Stomach smooth muscle (tissue), 2 donors: ENCODE data around the gene VWC2.

ENCODE experiments used
- H3K27ac ChIP-seq: one replicate; pipeline ENCODE4 v1.7.0; 2013; ENCODE audit warnings: mild to moderate bottlenecking, low read length, inconsistent platforms
- H3K27me3 ChIP-seq, 2 donors: one replicate each; pipeline ENCODE4 v1.7.0; 2013; ENCODE audit warnings: low read length in 2 of 2; ENCODE audit not compliant: insufficient read depth in 2 of 2, control insufficient read depth in 1 of 2
- H3K36me3 ChIP-seq, 2 donors: one replicate each; pipeline ENCODE4 v1.7.0; 2013; ENCODE audit warnings: low read length in 2 of 2; ENCODE audit not compliant: control insufficient read depth in 2 of 2, insufficient read depth in 2 of 2
- H3K4me1 ChIP-seq: one replicate; pipeline ENCODE4 v1.7.0; 2013; ENCODE audit warnings: low read length; ENCODE audit not compliant: control insufficient read depth, insufficient read depth
- H3K4me3 ChIP-seq, 2 donors: one replicate each; pipeline ENCODE4 v1.7.0; 2013; ENCODE audit warnings: low read length in 2 of 2
- H3K9ac ChIP-seq, 2 donors: one replicate each; pipeline ENCODE4 v1.7.0; 2013; ENCODE audit warnings: low read length in 2 of 2, mild to moderate bottlenecking in 1 of 2
- H3K9me3 ChIP-seq, 2 donors: one replicate each; pipeline ENCODE4 v1.7.0; 2013; ENCODE audit warnings: low read length in 2 of 2; ENCODE audit not compliant: control insufficient read depth in 2 of 2
- donor health status: healthy.
- donor health status: Pancreatic carcinoma.

Gene VWC2

GRCh38 chr7:49805371-49806007, 32.1 kb downstream of the VWC2 start:
- Histone ChIP-seq H3K27me3 (no peaks in the 10 kb centered on the region), H3K9ac (no peak overlapping the region), H3K4me3 (no peak overlapping the region), H3K27ac (no peak overlapping the region), H3K9me3 (no peaks in the 10 kb centered on the region), H3K36me3 (no peaks in the 10 kb centered on the region), H3K4me1 (no peaks in the 10 kb centered on the region)

DNA sequence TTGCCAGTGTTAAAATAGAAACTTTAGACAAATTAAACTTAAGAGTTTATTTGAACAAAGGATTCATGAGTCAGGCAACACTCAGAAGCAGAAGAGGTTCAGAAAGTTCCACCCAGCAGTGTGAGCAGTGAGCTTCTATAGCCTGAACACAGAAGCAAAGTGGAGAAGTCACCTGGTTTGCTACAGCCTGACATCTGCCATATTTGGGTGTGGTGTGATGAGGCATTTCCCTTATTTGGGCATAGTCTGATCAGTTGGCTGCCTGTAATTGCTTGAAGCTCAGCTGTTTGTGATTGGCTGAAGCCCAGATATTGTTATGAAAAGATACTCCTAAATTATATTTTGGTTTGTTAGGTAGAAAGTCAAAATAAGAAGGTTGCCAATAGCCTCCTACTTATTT, 39.1 kb downstream of the VWC2 start:
- Histone ChIP-seq H3K9me3 (no peaks in the 10 kb centered on the region), H3K4me3 (no peak overlapping the region), H3K27ac (no peak overlapping the region), H3K36me3 (no peaks in the 10 kb centered on the region), H3K27me3 (no peaks in the 10 kb centered on the region), H3K9ac (no peak overlapping the region), H3K4me1 (no peaks in the 10 kb centered on the region)

- Histone ChIP-seq H3K27me3 (no peaks in the 10 kb centered on the region), H3K4me1 (no peaks in the 10 kb centered on the region), H3K27ac (no peak overlapping the region), H3K4me3 (no peak overlapping the region), H3K9me3 (no peaks in the 10 kb centered on the region), H3K36me3 (no peaks in the 10 kb centered on the region), H3K9ac (no peak overlapping the region)
Measured at GRCh38 chr7:49817279-49817678, 43.8 kb downstream of the VWC2 start.

- peaks cover 4% of the 10 kb centered on the region for H3K4me1 ChIP-seq
- no peak overlapping the region for H3K27ac ChIP-seq
- no peak overlapping the region for H3K9ac ChIP-seq
- no peaks in the 10 kb centered on the region for H3K27me3 ChIP-seq
- no peak overlapping the region for H3K4me3 ChIP-seq
- peaks cover 0 to 2% of the 10 kb centered on the region in 2 donors for H3K9me3 ChIP-seq
- no peaks in the 10 kb centered on the region for H3K36me3 ChIP-seq
Measured at GRCh38 chr7:49821181-49821580, 47.7 kb downstream of the VWC2 start.

DNA sequence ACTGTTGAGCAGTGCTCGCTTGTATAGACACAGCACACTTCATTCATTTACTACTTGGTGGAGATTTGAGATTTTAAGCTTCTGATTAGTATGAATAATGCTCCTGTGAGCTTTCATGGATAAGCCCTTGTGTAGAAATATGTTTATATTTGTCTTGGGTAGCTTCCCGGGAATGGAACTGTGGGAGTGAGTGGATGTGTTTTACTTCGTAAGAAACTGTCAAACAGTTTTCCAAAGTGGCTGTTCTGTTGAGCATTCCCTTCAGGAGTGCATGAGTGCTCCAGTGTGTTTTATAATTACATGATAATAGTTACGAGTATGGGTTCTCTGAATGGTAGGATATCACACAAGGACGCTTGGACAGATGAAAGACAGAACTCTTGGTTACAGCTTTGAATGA, 49.4 kb downstream of the VWC2 start:
- H3K27me3 ChIP-seq: no peaks in the 10 kb centered on the region
- no peaks in the 10 kb centered on the region for H3K36me3 ChIP-seq
- H3K9ac ChIP-seq: no peak overlapping the region
- peak overlapping the region; percentile 19 for H3K27ac ChIP-seq
- peak overlapping the region in 1 of 2 donors; percentile 16 for H3K4me3 ChIP-seq
- H3K4me1 ChIP-seq: peaks cover 4% of the 10 kb centered on the region
- H3K9me3 ChIP-seq: peaks cover 0 to 2% of the 10 kb centered on the region in 2 donors

- Histone ChIP-seq H3K27me3 (no peaks in the 10 kb centered on the region), H3K9ac (no peak overlapping the region), H3K27ac (peak overlapping the region; percentile 13), H3K36me3 (no peaks in the 10 kb centered on the region), H3K4me1 (peaks cover 4% of the 10 kb centered on the region), H3K9me3 (peaks cover 0 to 2% of the 10 kb centered on the region in 2 donors), H3K4me3 (no peak overlapping the region)
Measured at GRCh38 chr7:49823566-49823965, 50.1 kb downstream of the VWC2 start.

DNA sequence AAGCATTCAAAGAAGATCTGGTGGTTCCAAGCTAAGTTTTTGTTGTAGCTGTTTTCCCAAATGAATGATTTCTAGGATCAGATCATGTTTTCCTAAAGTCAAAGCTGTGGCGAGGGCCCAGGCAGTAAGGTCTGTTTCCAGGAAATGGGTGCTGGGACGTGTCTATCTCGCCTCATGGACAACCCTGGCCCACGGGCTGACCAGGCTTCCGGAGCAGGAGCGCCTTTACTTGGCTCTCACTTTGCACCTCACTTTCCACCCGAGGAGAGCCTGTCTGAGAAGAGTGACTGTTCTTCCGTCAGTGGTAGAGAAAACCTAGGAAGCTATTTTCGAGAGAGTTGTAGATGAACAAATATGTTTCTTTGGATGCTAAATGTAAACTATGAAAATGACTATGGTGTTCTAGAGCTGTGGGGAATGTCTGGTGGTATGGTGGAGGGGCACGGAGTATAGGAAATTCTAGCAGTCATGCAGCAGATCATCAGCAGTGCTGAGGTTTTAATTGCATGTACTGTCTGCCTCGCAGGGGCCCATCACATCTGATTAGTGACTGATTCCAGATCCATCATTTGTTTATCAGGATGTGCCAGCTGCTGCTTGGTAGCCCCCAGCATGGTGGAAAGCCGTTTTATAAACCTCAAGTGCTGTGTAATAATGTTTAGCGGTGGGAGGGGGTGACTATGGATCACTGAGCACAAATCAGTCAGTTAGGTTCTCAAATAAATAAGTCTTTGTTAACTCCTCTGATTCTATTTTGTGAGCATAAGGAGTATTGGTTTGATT, 66.6 kb downstream of the VWC2 start:
- H3K9ac ChIP-seq: no peak overlapping the region
- H3K4me3 ChIP-seq: no peak overlapping the region
- H3K27ac ChIP-seq: no peak overlapping the region
- H3K9me3 ChIP-seq: no peaks in the 10 kb centered on the region
- H3K27me3 ChIP-seq: no peaks in the 10 kb centered on the region
- no peaks in the 10 kb centered on the region for H3K4me1 ChIP-seq
- no peaks in the 10 kb centered on the region for H3K36me3 ChIP-seq

- Histone ChIP-seq H3K4me3 (no peak overlapping the region), H3K36me3 (no peaks in the 10 kb centered on the region), H3K9ac (no peak overlapping the region), H3K9me3 (no peaks in the 10 kb centered on the region), H3K27ac (no peak overlapping the region), H3K27me3 (no peaks in the 10 kb centered on the region), H3K4me1 (no peaks in the 10 kb centered on the region)
Measured at GRCh38 chr7:49840751-49841405, 67.4 kb downstream of the VWC2 start.

DNA sequence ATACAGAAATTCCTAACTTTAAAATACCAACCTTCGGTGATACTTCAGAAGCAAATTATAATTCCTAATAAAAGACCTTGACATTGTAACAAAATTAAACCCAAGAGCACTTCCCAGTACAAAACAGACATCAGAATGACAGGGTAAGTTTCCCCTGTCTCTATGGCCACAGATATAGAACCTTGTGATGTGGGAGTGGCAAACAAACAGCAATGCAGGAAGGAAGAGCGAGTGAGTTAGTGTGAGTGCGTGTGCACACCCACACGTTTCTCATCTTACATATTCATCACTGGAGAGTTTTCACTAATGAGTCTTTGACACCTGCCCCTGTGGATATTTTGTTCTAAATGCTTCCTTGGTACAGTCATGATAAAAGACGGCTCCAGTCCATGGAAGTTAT, 72.2 kb downstream of the VWC2 start:
- no peaks in the 10 kb centered on the region for H3K36me3 ChIP-seq

DNA sequence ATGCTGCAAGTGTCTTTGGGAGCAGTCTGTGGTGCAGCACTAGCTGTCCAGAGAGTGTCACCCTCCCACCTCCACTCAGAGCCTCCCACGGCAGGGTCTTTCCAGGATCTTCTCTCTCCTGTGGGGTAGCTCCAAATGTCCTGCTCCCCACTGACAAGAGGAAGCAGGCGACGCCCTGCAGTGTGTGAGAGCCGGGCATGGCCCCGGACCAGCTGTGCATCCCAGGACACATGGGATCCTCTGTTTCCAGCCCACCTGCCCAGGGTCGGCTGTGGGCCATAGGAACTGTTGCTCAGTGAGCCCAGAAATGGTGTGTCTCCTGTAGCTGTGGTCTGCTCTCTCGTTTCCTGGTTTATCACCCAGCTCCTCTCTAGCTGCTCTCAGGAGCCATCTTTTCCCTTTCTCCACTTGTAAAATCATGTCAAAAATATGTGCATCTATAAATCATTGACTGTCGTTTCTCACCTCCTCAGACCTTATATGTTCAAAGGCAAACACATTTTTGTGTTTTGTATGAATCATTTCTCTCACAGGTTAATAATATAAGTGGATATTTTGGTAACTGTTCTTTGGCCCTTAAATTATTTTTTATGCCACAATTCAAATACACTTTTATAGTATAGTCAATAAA, 74.9 kb downstream of the VWC2 start:
- Histone ChIP-seq H3K9ac (no peak overlapping the region), H3K27me3 (peaks cover 0 to 2% of the 10 kb centered on the region in 2 donors), H3K27ac (no peak overlapping the region), H3K4me1 (no peaks in the 10 kb centered on the region), H3K9me3 (no peaks in the 10 kb centered on the region), H3K4me3 (no peak overlapping the region), H3K36me3 (no peaks in the 10 kb centered on the region)

More for the DNA sequence above, 72.2 kb downstream of the VWC2 start:
- no peaks in the 10 kb centered on the region for H3K4me1 ChIP-seq
- H3K9ac ChIP-seq: no peak overlapping the region
- no peaks in the 10 kb centered on the region for H3K9me3 ChIP-seq
- H3K27me3 ChIP-seq: peaks cover 0 to 2% of the 10 kb centered on the region in 2 donors
- H3K4me3 ChIP-seq: no peak overlapping the region
- H3K27ac ChIP-seq: no peak overlapping the region
